ENCODE measurements around the gene KIF11. TPM values are rescaled to one million over a fixed set of nuclear protein-coding genes. Genes with fewer than 3 reads are reported as not detected.
A peak's percentile ranks its signal among the peaks of the same experiment; 100 is the strongest.

Gene KIF11
- total RNA-seq, 4 donors from 2014 or later: under 0.01 to 1.0 (median 0.56) TPM

DNA sequence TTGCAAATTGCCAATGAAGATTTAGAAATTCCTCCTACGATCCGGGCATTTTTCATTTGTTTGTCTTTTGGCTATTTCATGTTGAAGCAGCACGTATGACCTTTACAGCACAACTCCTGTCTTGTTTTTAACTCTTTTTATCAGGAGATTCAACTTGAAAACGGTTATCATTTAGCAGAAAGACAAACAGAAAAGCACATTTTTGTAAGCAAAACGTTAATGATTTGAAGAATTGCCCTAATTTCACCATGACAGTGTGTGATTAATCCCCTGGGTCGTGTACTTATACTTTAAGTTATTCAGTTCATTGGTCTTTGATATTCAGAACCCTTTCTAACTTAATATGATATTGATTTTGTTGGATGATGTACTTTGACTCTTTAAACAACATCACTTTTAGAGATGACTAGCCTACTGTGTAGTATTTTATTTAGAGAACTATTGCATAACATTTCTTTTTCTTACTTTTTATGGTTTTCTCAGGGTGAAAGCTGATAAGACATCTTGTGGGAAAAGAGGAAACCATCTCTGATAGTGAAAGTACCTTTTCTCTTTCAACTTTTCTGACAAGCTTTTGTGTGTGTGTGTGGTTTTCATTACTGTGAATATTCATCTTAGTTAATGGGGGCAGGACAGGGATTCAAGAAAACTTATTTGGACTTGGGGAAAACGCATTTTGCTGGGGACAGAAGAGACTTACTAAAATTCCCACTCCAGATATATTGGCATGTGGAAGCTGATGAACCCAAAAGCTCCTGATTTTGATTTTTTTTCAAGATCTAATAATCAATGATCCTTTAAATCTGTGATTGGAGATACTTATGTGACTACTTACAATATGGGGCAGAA, 105.0 kb downstream of the KIF11 start:
- Histone ChIP-seq H3K4me3 (no peak overlapping the region), H3K4me1 (peaks cover 0 to 23% (median 2%) of the 10 kb centered on the region in 4 donors), H3K36me3 (no peaks in the 10 kb centered on the region), H3K27ac (no peak overlapping the region), H3K9me3 (no peaks in the 10 kb centered on the region), H3K27me3 (peaks cover 0 to 81% of the 10 kb centered on the region in 2 donors)
- TF ChIP-seq CTCF (IDR thresholded peaks at IDR 0.05) (no peak), POLR2A (IDR thresholded peaks at IDR 0.05) (no peak), EP300 (IDR thresholded peaks at IDR 0.05) (no peak)
- WGBS, 2 donors: 58 to 70% methylated on average over 7 of the region's 7 CpGs
- DNase-seq (ENCODE audit: low spot score in 2 of 2): no peak

GRCh38 chr10:92699193-92699517, 106.2 kb downstream of the KIF11 start:
- peaks cover 0 to 20% (median 2%) of the 10 kb centered on the region in 4 donors for H3K4me1 ChIP-seq
- peaks cover 0 to 69% of the 10 kb centered on the region in 2 donors for H3K27me3 ChIP-seq
- no peaks in the 10 kb centered on the region for H3K9me3 ChIP-seq
- H3K36me3 ChIP-seq: no peaks in the 10 kb centered on the region
- H3K27ac ChIP-seq: no peak overlapping the region
- peak overlapping the region in 3 of 4 donors; percentile 37 to 43 (median 42) for H3K4me3 ChIP-seq
- TF ChIP-seq POLR2A (IDR thresholded peaks at IDR 0.05) (no peak), EP300 (IDR thresholded peaks at IDR 0.05) (no peak), CTCF (IDR thresholded peaks at IDR 0.05) (no peak)
- no peak for DNase-seq (ENCODE audit: low spot score in 2 of 2)
- 2 to 5% methylated on average over 3 of the region's 3 CpGs for WGBS, 2 donors

GRCh38 chr10:92699518-92700381, 106.8 kb downstream of the KIF11 start:
- H3K27me3 ChIP-seq: peaks cover 0 to 63% of the 10 kb centered on the region in 2 donors
- H3K36me3 ChIP-seq: no peaks in the 10 kb centered on the region
- DNase-seq (ENCODE audit: low spot score in 2 of 2): no peak
- 2 to 3% methylated on average over 32 of the region's 32 CpGs for WGBS, 2 donors
- TF ChIP-seq EP300 (IDR thresholded peaks at IDR 0.05): no peak
- TF ChIP-seq POLR2A (IDR thresholded peaks at IDR 0.05): no peak
- TF ChIP-seq CTCF (IDR thresholded peaks at IDR 0.05): no peak
- no peak overlapping the region for H3K27ac ChIP-seq
- H3K9me3 ChIP-seq: no peaks in the 10 kb centered on the region
- peaks cover 0 to 20% (median 2%) of the 10 kb centered on the region in 4 donors for H3K4me1 ChIP-seq
- H3K4me3 ChIP-seq: peak overlapping the region; percentile 7 to 43 (median 40)

- WGBS, 2 donors: 63 to 76% methylated on average over 4 of the region's 4 CpGs
- no peak overlapping the region for H3K27ac ChIP-seq
- no peaks in the 10 kb centered on the region for H3K36me3 ChIP-seq
- H3K9me3 ChIP-seq: no peaks in the 10 kb centered on the region
- H3K4me3 ChIP-seq: no peak overlapping the region
- peaks cover 0 to 14% (median 2%) of the 10 kb centered on the region in 4 donors for H3K4me1 ChIP-seq
- H3K27me3 ChIP-seq: peaks cover 0 to 36% of the 10 kb centered on the region in 2 donors
- TF ChIP-seq POLR2A (IDR thresholded peaks at IDR 0.05): no peak
- no peak for TF ChIP-seq CTCF (IDR thresholded peaks at IDR 0.05)
- TF ChIP-seq EP300 (IDR thresholded peaks at IDR 0.05): no peak
- DNase-seq (ENCODE audit: low spot score in 2 of 2): no peak
These were observed 109.5 kb downstream of the KIF11 start for GRCh38 chr10:92702301-92702916.

Small RNAs within 50 kb of the gene (small RNA-seq; reads per million reads assigned to genes)
- gene RN7SL644P: not detected

Other genes starting within 250 kb of the KIF11 start
- gene IDE, start 19.0 kb upstream of the KIF11 start, total RNA-seq: 10 to 100 TPM; 15.1 to 23.4 (median 21.4) TPM
- gene HHEX, start 96.8 kb downstream of the KIF11 start, total RNA-seq: 10 to 100 TPM in 1 of 4 donors, 1 to 10 TPM in 3; 6.3 to 16.7 (median 7.5) TPM

Measured in tibial nerve (tissue), 4 donors.